ENCODE results near the gene PPARA.
"Not testable (repeated sequence)": the region's sequence is repeated elsewhere in the genome, so short reads cannot be mapped to it uniquely, and the experiment has no call there.

- not testable (repeated sequence) for TF ChIP-seq TEAD1 (CRISPR knock-in tag; IDR thresholded peaks at IDR 0.05); SMAD3 (CRISPR knock-in tag; conservative IDR thresholded peaks at IDR 0.05); ZNF77 (CRISPR knock-in tag; IDR thresholded peaks at IDR 0.05); NCOR1 (IDR thresholded peaks at IDR 0.05); SIX5 (IDR thresholded peaks at IDR 0.05; ENCODE audit: borderline replicate concordance in 1 of 2, insufficient read depth in 1 of 2, low read depth in 1 of 2, low read length in 2 of 2); CREB5 (CRISPR knock-in tag; IDR thresholded peaks at IDR 0.05); CTCF (IDR thresholded peaks at IDR 0.05 in 2 of 3, conservative IDR thresholded peaks at IDR 0.05 in 1 of 3; ENCODE audit: insufficient read depth in 2 of 3, low read depth in 1 of 3, low read length in 3 of 3); ZBTB12 (CRISPR knock-in tag; IDR thresholded peaks at IDR 0.05); CCAR2 (IDR thresholded peaks at IDR 0.05; ENCODE audit: low read depth, low read length); RAD21 (CRISPR knock-in tag; conservative IDR thresholded peaks at IDR 0.05 in 1 of 2, IDR thresholded peaks at IDR 0.05 in 1 of 2); ZNF224 (CRISPR knock-in tag; IDR thresholded peaks at IDR 0.05)
These were observed 18.0 kb upstream of the PPARA start for GRCh38 chr22:46132193-46132829.

All from K562 (cell line).